C4-2B (cell line): ENCODE results near the gene PLCB4.

Experiments
- H3K27ac ChIP-seq: fragments of 450-650 bp; 2 replicates; pipeline ENCODE4 v1.5.1; 2017
- ZFX ChIP-seq: fragments of 450-650 bp; IDR thresholded peaks from 2 replicates; pipeline ENCODE4 v1.6.1; 2017
- TF ChIP-seq, protein P1 (sequence below): fragments of 450-650 bp; conservative IDR thresholded peaks from 2 replicates; pipeline ENCODE4 v1.5.1; 2017; ENCODE audit warnings: mild to moderate bottlenecking

Gene PLCB4

DNA sequence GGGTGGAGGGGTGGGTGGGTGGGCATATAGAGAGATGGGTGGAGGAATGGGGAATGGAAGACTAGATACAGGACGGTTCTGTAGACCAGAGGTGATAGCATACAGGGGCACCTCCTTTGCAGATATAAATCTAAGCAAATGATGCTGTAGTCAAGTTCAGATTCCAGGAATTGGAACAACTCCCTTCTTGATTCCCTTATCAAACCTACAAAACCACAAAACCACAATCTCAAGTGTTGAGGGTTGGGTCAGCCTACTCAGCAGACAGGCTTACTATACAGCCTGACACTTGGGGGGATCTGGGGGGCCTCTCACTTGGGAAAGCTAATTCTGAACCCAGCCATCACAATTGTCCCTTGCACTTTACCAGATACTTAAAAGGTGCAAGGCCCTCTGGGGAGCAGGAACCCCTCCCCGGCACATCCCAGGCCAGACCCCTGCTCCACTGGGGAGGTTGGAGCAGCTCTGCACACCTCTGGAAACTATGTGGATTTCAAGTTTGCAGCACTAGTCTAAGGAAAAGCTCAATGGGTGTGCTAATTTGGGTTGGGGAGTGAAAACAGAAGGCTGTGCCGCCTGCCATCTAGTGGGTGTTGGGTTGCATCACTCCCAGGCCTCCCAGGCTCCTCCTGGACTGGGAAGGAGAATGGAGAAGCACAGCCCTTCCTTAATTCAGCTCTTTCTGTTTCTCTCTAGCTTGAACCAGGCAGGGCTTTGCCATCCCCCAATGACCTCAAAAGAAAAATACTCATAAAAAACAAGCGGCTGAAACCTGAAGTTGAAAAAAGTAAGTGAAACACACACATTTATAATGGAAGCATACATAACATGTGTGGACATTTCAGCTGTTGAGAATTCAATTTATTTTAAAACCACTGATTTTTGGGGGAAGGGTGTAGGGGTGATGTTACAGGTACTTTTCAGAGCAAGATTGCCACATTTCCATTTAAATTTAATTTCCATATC, 324.3 kb downstream of the PLCB4 start:
- no peak overlapping the region for H3K27ac ChIP-seq
- TF ChIP-seq ZFX: no peak
- TF ChIP-seq, protein P1, sequence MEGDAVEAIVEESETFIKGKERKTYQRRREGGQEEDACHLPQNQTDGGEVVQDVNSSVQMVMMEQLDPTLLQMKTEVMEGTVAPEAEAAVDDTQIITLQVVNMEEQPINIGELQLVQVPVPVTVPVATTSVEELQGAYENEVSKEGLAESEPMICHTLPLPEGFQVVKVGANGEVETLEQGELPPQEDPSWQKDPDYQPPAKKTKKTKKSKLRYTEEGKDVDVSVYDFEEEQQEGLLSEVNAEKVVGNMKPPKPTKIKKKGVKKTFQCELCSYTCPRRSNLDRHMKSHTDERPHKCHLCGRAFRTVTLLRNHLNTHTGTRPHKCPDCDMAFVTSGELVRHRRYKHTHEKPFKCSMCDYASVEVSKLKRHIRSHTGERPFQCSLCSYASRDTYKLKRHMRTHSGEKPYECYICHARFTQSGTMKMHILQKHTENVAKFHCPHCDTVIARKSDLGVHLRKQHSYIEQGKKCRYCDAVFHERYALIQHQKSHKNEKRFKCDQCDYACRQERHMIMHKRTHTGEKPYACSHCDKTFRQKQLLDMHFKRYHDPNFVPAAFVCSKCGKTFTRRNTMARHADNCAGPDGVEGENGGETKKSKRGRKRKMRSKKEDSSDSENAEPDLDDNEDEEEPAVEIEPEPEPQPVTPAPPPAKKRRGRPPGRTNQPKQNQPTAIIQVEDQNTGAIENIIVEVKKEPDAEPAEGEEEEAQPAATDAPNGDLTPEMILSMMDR: peak; percentile 87

DNA sequence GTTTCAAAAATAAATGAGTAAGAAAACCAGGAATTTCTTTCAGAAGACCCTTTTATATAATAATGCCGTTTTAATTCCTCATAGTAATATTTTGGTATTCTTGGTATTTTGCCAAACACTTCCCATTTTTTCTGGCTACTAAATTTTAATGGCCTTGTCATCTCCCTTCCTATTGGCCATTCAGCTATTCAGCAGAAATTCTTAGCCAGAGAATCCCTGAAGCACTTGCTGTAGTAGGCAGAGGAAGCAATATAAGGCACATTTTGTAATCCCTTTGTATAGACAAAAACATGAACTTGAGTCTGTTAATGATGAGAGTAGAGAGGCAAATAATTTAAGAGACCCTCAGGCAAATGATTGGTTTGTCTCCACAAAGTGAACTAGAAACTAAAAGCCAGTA, 327.1 kb downstream of the PLCB4 start:
- no peak overlapping the region for H3K27ac ChIP-seq
- TF ChIP-seq ZFX: no peak
- TF ChIP-seq, protein P1: no peak

DNA sequence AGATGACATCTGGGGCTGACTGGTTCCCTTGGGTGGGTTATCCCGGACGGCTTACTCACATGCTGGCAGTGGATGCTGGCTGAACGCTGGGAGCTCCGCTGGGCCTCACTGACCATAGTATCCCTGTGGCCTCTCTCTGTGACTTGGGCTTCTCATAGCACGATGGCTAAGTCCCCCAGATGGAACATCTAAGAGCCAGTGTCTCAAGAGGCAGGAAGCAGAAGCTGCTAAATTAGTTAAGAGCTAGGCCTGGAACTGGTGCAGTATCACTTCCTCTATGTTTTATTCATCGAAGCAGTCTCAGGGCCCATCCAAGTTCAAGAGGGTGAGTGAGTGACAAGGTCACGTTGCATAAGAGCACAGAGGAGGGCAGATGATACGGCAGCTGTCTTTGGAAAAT, 329.0 kb downstream of the PLCB4 start:
- H3K27ac ChIP-seq: no peak overlapping the region
- TF ChIP-seq, protein P1: no peak
- no peak for TF ChIP-seq ZFX

DNA sequence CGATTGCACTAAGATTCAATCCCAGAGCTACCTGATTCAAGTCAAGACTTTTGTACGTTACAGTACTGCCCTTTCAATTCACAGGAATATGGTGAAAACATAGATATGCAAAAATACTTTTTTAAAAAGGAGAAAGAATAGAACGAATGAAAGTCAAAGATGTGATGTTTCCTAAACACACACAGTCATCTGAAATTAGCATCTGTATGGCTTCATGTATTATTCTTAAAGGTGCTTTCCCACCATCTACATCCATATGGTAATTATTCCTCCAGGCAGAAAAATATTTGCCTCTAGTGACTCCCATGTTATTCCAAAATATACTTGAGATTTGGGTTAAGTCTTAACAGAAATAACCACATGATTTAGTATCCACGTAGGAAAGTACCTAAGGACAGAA, 330.0 kb downstream of the PLCB4 start:
- no peak overlapping the region for H3K27ac ChIP-seq
- TF ChIP-seq, protein P1: no peak
- TF ChIP-seq ZFX: no peak

DNA sequence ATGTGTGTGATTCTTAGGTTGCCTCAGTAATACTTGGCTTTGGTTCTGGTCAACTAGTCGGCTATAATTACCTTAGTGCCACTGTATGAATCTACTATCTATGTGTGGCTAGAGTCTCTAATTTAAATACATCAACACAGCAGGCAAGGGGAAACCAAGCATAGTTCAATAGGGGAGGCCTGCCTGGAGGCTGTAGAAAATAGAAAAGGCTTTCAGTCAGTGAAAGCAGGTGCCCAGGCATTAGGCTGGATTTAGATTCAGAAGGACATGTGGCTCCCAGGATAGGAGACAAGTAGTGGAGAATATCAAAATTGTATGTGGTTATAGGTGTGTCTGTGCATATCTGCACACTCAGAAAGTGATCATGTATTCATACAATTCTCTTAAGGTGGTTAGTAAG, 330.4 kb downstream of the PLCB4 start:
- TF ChIP-seq ZFX: no peak
- TF ChIP-seq, protein P1: no peak
- H3K27ac ChIP-seq: no peak overlapping the region

DNA sequence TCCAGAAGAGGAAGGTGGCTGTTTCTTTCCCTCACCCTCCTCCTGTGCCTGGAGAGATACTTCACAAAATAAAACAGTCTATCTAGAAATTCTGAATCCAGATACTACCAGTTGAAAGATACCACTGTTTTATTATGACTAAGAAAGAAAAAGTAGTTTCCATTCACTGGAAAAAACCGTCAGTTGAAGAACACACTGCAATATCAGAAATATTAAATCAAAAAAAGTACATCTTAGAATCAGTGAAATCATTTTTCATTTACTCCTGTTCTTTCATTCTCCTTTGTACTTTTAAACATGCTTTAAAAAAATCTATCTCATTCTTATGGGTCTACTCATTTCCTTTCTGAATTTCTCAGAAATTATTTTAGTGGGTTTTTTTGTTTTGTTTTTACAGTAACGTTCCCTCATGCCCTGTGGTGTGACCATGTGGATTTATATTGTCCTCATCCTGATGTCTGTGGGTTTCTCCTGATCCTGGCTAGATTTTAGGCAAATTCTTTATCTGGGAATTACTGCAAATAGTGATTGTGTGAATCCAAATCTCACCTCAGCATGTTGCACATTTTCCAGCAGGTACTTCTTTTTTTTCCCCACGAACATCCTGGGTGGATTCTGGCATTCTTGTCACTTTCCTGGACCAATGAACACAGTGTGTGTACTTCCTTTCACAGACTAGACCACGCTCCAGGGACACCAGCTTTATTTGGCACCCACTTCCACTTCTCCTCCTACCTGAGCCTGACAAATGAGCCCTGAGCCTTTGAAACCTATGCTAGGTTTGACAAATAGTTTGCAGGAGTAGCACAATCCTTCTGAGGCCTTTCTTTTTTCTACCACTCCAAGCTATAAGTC, 331.5 kb downstream of the PLCB4 start:
- no peak overlapping the region for H3K27ac ChIP-seq
- no peak for TF ChIP-seq ZFX
- TF ChIP-seq, protein P1: no peak

DNA sequence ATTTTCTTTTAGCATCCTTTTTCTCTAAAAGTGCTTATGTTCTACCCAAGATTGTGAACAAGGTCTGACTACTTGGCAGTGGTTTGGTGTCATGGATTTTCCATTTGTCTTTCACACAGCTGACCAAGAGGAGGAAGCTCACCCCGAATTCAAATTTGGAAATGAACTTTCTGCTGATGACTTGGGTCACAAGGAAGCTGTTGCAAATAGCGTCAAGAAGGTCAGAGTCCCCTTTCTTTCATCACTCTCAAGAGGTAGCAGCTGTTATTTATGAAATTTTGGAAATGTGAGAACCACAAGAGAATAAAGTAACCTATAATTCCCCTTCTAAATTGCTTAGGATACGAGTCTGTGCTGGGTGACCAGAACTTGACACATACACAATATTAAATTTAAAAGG, 332.5 kb downstream of the PLCB4 start:
- TF ChIP-seq, protein P1: no peak
- TF ChIP-seq ZFX: no peak
- H3K27ac ChIP-seq: no peak overlapping the region
